Spleen (tissue), 7 donors: ENCODE data around the gene SLC6A7.

Experiments used
- CTCF ChIP-seq, 11 experiments: fragments of 200-600 bp in 7 of 11; fragments of 450-650 bp in 4 of 11; sonication (generic) in 4 of 11; IDR thresholded peaks in 8 of 11; conservative IDR thresholded peaks in 3 of 11; 1 replicate in 7 of 11; 2 replicates in 4 of 11; pipeline versions ENCODE4 v1.4.0 to v1.8.0; 2016 to 2021; ENCODE audit warnings: antibody characterized with exemption in 11 of 11, inconsistent platforms in 4 of 11, mild to moderate bottlenecking in 1 of 11
- POLR2AphosphoS5 ChIP-seq, 3 donors: sonication (generic); formaldehyde crosslinking; IDR thresholded peaks; one replicate each; pipeline ENCODE4 v1.5.1; 2017; ENCODE audit warnings: antibody characterized with exemption in 3 of 3
- donor health status: DM: no; HTN: no; CAD: no; lungs with moderate emphysema.
- donor health status: DM: no; HTN: no; CAD: no.
- donor health status: DM: no; HTN: no; CAD: no.

DNA sequence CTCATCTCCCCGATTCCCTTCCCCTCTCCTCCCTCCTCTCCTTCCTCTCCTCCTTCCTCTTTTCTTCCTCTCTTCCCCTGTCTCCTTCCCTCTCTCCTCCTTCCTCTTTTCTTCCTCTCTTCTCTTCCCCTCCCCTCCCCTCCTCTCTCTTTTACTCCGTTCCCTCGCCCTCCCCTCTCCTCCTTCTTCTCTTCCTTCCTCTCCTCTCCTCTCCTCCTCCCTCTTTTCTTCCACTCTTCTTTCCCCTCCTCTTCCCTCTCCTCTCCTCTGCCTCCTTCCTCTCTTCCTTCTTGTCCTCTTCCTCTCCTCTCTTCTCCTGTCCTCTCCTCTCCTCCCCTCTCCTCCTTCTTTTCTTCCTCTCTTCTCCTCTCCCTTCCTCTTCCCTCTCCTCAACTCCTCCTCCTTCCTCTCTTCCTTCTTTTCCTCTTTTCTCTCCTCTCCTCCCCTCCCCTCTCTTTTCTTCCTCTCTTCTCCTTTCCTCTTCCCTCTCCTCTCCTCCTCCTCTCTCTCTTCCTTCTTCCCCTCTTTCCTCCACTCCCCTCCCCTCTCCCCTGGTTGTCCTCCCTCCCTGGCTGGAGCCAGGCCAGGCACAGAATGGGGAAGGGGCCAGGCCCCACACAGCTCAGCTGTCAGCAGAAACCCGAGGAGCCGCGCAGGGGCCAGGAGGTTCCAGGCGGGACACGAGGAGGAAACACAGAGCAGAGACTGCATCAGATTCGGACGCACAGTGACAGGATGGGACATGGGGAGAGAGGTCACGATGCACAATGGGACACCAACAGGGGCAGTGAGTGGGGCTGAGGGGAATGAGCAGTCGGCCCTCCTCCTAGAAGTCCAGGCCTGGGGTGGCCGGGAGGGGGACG lies 51.7 kb downstream of the SLC6A7 start:
- no peak for TF ChIP-seq POLR2AphosphoS5 (IDR thresholded peaks at IDR 0.05)
- TF ChIP-seq CTCF (IDR thresholded peaks at IDR 0.05 in 8 of 11, conservative IDR thresholded peaks at IDR 0.05 in 3 of 11): no peak
